NCI-H526 treated with DMSO at 0.1 percent for 48 hours (cell line): ENCODE measurements around the gene CEP70.
"Not testable (repeated sequence)": the region's sequence is repeated elsewhere in the genome, so short reads cannot be mapped to it uniquely, and the experiment has no call there.

Experiments used
- DNase-seq: peaks from one replicate; lab custom pipeline; 2025; lab: John Stamatoyannopoulos, UW

Gene CEP70

GRCh38 chr3:138594150-138594934 is at the start of gene CEP70:
CEP70 (minus strand) TSS chr3:138594260; CDS start chr3:138572927, 21,333 bp downstream.
- no peak for DNase-seq

GRCh38 chr3:138642927-138643253 is 48.8 kb upstream of the CEP70 start:
- DNase-seq: no peak

GRCh38 chr3:138642226-138642926 is 48.3 kb upstream of the CEP70 start:
- DNase-seq: no peak

GRCh38 chr3:138640537-138640936 is 46.5 kb upstream of the CEP70 start:
- no peak for DNase-seq

- DNase-seq: no peak
Observed at GRCh38 chr3:138638641-138639040, 44.6 kb upstream of the CEP70 start.

GRCh38 chr3:138629526-138629925 is 35.5 kb upstream of the CEP70 start:
- DNase-seq: no peak

GRCh38 chr3:138625707-138626365 is 31.8 kb upstream of the CEP70 start:
- no peak for DNase-seq

- DNase-seq: no peak
Observed at GRCh38 chr3:138624518-138624917, 30.5 kb upstream of the CEP70 start.

GRCh38 chr3:138620431-138620830 is 26.4 kb upstream of the CEP70 start:
- DNase-seq: no peak

- no peak for DNase-seq
Observed at GRCh38 chr3:138615462-138615861, 21.4 kb upstream of the CEP70 start.

GRCh38 chr3:138609898-138610266 is 15.8 kb upstream of the CEP70 start:
- DNase-seq: no peak

GRCh38 chr3:138608322-138609135 is 14.5 kb upstream of the CEP70 start, which contains the start of gene FAIM:
FAIM (plus strand) TSS chr3:138608771; CDS start chr3:138619727, 10,956 bp downstream.
- DNase-seq: peak; percentile 78

- not testable (repeated sequence) for DNase-seq
Observed at GRCh38 chr3:138604106-138604595, 10.1 kb upstream of the CEP70 start.

GRCh38 chr3:138601661-138602060 is 7.6 kb upstream of the CEP70 start:
- DNase-seq: not testable (repeated sequence)

- no peak for DNase-seq
Observed at GRCh38 chr3:138600100-138600745, 6.2 kb upstream of the CEP70 start.

- DNase-seq: no peak
Observed at GRCh38 chr3:138598534-138598933, 4.5 kb upstream of the CEP70 start.

GRCh38 chr3:138597186-138597976 is 3.3 kb upstream of the CEP70 start:
- DNase-seq: not testable (repeated sequence)

- DNase-seq: no peak
Observed at GRCh38 chr3:138594935-138595610, 1.0 kb upstream of the CEP70 start.

- no peak for DNase-seq
Observed at GRCh38 chr3:138593488-138594149, 441 bp downstream of the CEP70 start.
